Measurements from ENCODE around the gene THSD4. TPM values are rescaled to one million over a fixed set of nuclear protein-coding genes. Genes with fewer than 3 reads are reported as not detected.

Gene THSD4
- total and polyA plus RNA-seq, 4 donors: 6.0 to 42.4 (median 18.5) TPM

DNA sequence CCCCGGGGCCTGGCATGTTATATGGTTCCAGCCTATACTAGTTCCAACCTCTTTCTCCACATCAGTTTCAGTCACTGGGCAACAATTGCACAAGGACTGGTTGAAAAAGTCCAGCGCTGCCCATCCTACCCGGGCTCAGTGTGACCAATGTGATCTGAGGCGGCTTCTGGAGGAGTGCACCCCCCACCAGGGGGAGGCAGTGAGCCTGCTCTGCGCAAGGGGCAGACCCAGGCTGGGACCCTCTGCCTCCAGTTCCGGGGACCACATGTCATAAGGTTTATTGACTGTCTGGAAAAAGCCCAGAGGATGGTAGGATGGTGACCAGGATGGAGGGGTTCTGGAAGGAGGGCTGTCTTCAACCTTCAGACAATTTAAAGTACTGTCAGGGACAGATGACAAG is 669.4 kb downstream of the THSD4 start:
- Histone ChIP-seq H3K4me1 (ENCODE audit: control insufficient read depth in 5 of 5, insufficient read depth in 5 of 5, low read length in 5 of 5) (peaks cover 0 to 11% (median 0%) of the 10 kb centered on the region in 5 donors), H3K27ac (ENCODE audit: low read depth in 1 of 2, low read length in 1 of 2) (no peak overlapping the region), H3K36me3 (ENCODE audit: control insufficient read depth in 4 of 4, insufficient read depth in 4 of 4, low read length in 4 of 4) (no peaks in the 10 kb centered on the region), H3K9ac (ENCODE audit: insufficient read depth in 1 of 2, low read length in 2 of 2) (no peak overlapping the region), H3K4me3 (no peak overlapping the region), H3K27me3 (ENCODE audit: control insufficient read depth in 3 of 3, insufficient read depth in 3 of 3, low read length in 2 of 3) (peaks cover 0 to 3% (median 0%) of the 10 kb centered on the region in 3 donors), H3K9me3 (ENCODE audit: control insufficient read depth in 4 of 4, insufficient read depth in 3 of 4, low read length in 3 of 4) (peaks cover 0 to 2% (median 0%) of the 10 kb centered on the region in 4 donors)
- WGBS, 2 donors: 72 to 76% methylated on average over 6 of the region's 6 CpGs
- TF ChIP-seq, protein P1, sequence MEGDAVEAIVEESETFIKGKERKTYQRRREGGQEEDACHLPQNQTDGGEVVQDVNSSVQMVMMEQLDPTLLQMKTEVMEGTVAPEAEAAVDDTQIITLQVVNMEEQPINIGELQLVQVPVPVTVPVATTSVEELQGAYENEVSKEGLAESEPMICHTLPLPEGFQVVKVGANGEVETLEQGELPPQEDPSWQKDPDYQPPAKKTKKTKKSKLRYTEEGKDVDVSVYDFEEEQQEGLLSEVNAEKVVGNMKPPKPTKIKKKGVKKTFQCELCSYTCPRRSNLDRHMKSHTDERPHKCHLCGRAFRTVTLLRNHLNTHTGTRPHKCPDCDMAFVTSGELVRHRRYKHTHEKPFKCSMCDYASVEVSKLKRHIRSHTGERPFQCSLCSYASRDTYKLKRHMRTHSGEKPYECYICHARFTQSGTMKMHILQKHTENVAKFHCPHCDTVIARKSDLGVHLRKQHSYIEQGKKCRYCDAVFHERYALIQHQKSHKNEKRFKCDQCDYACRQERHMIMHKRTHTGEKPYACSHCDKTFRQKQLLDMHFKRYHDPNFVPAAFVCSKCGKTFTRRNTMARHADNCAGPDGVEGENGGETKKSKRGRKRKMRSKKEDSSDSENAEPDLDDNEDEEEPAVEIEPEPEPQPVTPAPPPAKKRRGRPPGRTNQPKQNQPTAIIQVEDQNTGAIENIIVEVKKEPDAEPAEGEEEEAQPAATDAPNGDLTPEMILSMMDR (IDR thresholded peaks at IDR 0.05; ENCODE audit: control extremely low read depth, extremely low read depth): no peak
- DNase-seq (no peak), ATAC-seq (ENCODE audit: insufficient read depth, low FRiP score) (no peak)

DNA sequence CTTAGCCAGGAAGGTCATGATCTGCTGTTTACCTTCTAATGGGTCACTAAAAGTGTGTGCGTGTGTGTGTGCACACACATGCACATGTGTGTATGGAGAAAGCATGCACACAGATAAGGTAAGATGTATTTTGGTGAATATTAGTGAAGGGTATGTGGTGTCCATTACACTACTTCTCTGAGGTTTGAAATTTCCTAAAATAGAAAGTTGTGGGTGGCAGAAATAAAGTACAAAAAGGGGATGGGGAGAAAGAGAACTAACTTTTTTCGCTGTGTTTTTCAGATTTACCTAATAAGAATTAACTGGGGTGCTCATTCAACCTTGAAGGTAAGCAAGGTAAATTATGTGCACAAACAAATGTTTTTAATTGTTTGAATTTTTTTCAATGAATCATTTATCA is 670.7 kb downstream of the THSD4 start:
- H3K9ac ChIP-seq (ENCODE audit: insufficient read depth in 1 of 2, low read length in 2 of 2): no peak overlapping the region
- H3K27me3 ChIP-seq (ENCODE audit: control insufficient read depth in 3 of 3, insufficient read depth in 3 of 3, low read length in 2 of 3): peaks cover 0 to 3% (median 0%) of the 10 kb centered on the region in 3 donors
- ATAC-seq (ENCODE audit: insufficient read depth, low FRiP score): no peak
- H3K4me3 ChIP-seq: no peak overlapping the region
- no peak overlapping the region for H3K27ac ChIP-seq (ENCODE audit: low read depth in 1 of 2, low read length in 1 of 2)
- no peaks in the 10 kb centered on the region for H3K36me3 ChIP-seq (ENCODE audit: control insufficient read depth in 4 of 4, insufficient read depth in 4 of 4, low read length in 4 of 4)
- TF ChIP-seq, protein P1 (IDR thresholded peaks at IDR 0.05; ENCODE audit: control extremely low read depth, extremely low read depth): no peak
- WGBS, 2 donors: 87 to 92% methylated on average over 2 of the region's 2 CpGs
- DNase-seq: no peak
- no peaks in the 10 kb centered on the region for H3K4me1 ChIP-seq (ENCODE audit: control insufficient read depth in 5 of 5, insufficient read depth in 5 of 5, low read length in 5 of 5)
- peaks cover 0 to 2% (median 0%) of the 10 kb centered on the region in 4 donors for H3K9me3 ChIP-seq (ENCODE audit: control insufficient read depth in 4 of 4, insufficient read depth in 3 of 4, low read length in 3 of 4)

DNA sequence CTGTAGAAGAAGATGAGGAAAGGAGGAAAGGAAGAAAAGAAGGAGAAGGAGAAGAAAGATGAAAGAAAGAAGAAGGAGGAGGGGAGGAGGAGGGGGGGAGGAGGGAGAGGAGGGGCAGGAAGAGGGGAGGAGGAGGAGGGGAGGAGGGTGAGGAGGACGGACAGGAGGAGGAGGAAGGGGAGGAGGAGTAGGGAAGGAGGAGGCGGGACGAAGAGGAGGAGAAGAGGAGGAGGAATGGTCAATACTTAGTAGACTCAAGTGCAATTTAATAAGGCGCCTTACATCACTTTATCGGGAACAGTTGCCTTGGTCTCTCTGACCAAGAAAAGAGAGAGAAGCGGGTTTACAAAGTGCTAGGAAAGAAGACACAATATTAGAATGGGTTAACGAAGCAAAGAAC is 671.4 kb downstream of the THSD4 start:
- Histone ChIP-seq H3K27me3 (ENCODE audit: control insufficient read depth in 3 of 3, insufficient read depth in 3 of 3, low read length in 2 of 3) (peaks cover 0 to 3% (median 0%) of the 10 kb centered on the region in 3 donors), H3K4me1 (ENCODE audit: control insufficient read depth in 5 of 5, insufficient read depth in 5 of 5, low read length in 5 of 5) (no peaks in the 10 kb centered on the region), H3K27ac (ENCODE audit: low read depth in 1 of 2, low read length in 1 of 2) (no peak overlapping the region), H3K4me3 (no peak overlapping the region), H3K9ac (ENCODE audit: insufficient read depth in 1 of 2, low read length in 2 of 2) (no peak overlapping the region), H3K9me3 (ENCODE audit: control insufficient read depth in 4 of 4, insufficient read depth in 3 of 4, low read length in 3 of 4) (peaks cover 0 to 2% (median 0%) of the 10 kb centered on the region in 4 donors), H3K36me3 (ENCODE audit: control insufficient read depth in 4 of 4, insufficient read depth in 4 of 4, low read length in 4 of 4) (no peaks in the 10 kb centered on the region)
- ATAC-seq (ENCODE audit: insufficient read depth, low FRiP score): no peak
- TF ChIP-seq, protein P1 (IDR thresholded peaks at IDR 0.05; ENCODE audit: control extremely low read depth, extremely low read depth): no peak
- WGBS, 2 donors: 79 to 83% methylated on average over 7 of the region's 7 CpGs
- DNase-seq: no peak

All from lung (tissue), 12 donors.